Measurements from ENCODE around the gene GRAMD1C.
A peak's percentile ranks its signal among the peaks of the same experiment; 100 is the strongest.

Gene GRAMD1C

GRCh38 chr3:113867506-113867905, 28.9 kb downstream of the GRAMD1C start:
- DNase-seq, result no peak

DNA sequence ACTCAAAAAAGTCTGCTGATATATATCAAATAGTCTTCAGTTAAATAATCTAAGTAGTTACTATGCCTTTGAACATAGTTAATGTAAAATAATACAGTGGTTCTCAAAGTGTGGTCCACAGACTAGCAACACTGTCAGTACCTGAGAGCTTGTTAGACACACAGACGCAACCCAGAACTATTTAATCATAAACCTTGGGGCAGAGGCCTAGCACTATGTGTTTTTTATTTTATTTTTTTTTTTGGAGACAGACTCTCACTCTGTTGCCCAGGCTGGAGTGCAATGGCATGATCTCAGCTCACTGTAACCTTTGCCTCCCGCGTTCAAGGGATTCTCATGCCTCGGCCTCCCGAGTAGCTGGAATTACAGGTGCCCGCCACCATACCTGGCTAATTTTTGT, 34.7 kb downstream of the GRAMD1C start:
- DNase-seq, result no peak

DNA sequence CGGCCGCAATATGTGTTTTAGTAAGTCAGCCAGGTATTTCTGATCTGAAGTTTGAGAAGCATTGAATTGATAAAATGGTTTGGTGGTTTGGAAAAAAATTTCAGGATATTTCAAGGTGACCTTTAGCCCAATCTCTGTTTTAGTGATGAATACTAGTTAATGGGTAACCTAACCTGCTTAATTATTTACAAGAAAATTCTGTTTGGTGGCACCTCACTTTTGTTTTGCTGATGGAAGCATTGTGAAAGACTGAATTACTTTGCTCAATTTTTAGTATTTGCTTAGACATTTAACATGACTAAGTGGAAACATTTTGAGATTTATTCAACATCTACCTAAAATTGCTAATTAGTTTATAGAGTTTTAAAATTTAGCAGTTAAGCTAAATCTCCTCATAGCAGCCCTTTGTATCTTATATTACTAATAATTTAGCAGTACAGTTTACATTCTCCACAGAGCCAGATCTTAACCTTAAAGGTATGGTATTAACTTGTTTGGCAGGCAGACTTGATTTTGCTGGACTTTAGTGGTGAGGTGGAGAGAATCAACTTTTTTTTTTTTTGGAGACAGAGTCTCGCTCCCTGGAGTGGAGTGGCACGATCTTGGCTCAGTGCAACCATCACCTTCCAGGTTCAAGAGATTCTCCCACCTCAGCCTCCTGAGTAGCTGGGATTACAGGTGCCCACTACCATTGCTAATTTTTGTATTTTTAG, 35.4 kb downstream of the GRAMD1C start:
- DNase-seq, result no peak

- DNase-seq, result no peak
Observed at GRCh38 chr3:113878403-113878802, 39.8 kb downstream of the GRAMD1C start.

DNA sequence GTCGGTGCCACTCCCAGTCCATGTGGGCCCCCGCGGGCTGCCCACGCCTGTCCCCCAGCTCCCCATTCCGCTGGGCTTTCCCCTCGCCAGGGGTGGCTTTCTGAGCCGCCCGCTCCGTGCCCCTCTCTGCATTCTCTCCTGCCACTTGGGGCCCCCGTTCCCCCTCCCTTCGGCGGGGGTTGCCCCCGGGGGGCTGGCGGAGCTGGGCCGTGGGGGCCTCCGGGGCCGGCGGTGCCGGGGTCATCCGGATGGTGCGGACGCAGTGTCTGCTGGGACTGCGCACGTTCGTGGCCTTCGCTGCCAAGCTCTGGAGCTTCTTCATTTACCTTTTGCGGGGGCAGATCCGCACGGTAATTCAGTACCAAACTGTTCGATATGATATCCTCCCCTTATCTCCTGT, 46.5 kb downstream of the GRAMD1C start:
- DNase-seq, result no peak

- DNase-seq, result no peak
Observed at GRCh38 chr3:113890256-113890900, 51.8 kb downstream of the GRAMD1C start.

DNA sequence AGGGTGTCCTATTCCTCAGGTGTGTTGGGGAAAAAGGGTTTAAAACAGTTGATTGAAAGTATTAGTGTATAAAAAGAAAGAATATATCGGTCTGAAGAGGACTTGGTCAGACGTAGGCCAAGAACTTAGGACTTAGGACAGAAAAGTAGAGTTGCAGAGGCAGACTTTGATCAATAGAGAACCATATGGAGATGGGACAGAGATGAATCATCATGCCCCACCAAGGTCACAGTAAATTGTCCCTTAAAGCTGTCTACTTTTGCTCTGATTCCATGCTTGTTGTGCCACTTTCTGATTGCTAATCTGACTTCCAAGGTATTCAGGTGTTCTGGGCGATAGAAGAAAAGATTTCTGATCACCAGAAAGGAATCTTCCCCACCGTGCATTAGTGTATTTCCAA, 56.3 kb downstream of the GRAMD1C start:
- no peak for DNase-seq

- DNase-seq, result no peak
Observed at GRCh38 chr3:113895964-113896363, 57.4 kb downstream of the GRAMD1C start.

DNA sequence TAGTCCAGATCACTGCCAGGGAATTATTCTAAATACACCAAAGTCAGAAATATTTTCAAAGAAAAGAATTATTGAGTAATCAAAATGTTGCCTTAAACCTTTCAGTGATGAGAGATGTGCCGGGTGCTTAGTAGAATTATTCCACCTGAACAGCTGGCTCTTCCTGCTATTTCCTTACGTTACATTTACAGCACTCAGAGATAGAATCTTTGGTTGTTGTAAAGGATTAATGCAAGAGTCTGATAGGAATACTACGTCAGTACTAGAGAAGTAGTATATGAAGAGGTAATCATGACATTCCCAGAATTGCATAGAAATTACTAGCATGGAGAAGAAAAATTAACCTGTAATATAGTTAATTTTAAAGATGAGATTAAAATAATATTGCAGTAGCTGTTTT, 58.3 kb downstream of the GRAMD1C start:
- no peak for DNase-seq

DNA sequence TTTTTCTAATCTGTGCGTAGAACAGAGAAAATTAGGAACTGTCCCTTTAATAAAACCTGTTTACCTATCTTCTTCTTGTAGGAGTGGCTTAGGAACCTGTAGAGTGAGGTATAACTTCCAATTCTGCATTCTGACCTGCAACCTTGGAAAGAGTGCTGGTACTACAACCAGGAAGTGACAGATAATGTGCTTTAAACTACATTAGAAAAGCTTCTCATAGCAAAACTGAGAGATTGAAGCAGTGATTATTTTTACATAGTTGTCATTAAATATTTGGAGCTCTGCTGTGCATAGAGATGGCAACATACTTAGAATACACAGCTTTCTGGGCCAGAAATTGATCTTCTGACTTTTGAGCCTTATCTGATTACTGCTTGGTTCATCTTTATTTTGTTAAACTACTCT, 58.8 kb downstream of the GRAMD1C start:
- peak; percentile 92 for DNase-seq

DNA sequence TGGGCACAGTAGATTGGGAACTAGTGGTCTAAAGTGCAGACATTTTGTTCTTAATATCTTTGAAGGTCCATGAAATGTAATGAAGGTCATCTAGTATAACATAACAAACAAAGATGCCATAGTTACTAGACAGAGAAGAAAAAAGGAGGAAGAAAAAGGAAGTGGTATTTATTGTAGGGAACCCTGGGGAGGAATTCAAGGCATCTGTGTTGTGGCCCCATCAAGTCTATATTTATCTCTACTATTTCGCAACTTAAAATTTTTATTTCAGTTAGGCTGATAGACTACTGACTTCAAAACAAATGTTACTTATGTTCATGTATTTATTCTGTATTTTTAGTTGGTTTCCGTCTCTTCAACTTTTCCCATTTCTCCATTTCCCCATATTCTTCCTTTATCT, 60.3 kb downstream of the GRAMD1C start:
- no peak for DNase-seq

GRCh38 chr3:113906568-113907140, 68.1 kb downstream of the GRAMD1C start:
- DNase-seq, result no peak

DNA sequence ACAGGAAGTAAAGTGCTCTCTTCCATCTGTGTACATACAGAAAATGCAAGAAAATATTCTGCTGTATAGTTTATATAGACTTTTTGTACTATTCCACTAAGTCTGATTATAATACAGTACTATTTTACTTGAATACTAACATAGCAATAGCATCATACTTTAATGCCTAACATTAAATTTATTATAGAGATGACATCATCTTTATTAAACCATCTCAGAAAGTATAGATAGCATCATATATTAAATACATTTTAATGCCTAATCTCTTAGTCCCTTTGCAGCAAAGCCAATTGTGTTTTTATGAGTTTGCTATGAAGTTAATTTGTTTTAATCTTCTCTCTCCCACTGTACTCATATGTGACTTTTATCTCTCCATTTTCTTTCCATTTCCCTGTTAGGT, 69.5 kb downstream of the GRAMD1C start:
- no peak for DNase-seq

- DNase-seq, result no peak
Observed at GRCh38 chr3:113910966-113911365, 72.4 kb downstream of the GRAMD1C start.

DNA sequence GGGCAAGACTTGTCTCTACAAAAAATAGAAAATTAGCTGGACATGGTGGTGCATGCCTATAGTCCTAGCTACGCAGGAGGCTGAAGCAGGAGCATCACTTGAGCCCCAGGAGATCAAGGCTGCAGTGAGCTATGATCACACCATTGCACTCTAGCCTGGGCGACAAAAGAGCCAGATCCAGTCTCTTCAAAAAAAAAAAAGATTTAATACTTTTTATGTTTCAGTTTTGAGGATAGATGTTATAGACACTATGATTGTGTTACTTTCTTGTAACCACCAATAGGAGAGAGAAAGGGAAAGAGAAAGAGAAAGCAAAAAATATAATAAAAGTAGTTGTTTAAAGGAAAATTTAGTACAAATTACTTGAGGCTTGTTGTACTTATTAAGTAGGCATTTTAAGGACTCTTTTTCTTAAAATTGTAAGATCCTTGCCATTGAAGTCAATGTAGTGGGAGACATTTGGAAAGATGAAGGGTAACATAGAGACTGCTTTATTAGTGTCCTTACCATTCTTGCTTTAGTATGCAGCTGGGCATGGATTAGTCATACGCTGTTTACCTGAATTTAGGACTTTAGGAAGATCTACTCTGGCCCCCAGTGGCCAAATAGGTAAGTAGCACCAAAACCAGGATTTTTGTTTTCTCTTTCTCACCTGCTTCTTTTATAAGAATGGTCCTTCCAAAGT, 74.1 kb downstream of the GRAMD1C start:
- DNase-seq, result peak; percentile 83

DNA sequence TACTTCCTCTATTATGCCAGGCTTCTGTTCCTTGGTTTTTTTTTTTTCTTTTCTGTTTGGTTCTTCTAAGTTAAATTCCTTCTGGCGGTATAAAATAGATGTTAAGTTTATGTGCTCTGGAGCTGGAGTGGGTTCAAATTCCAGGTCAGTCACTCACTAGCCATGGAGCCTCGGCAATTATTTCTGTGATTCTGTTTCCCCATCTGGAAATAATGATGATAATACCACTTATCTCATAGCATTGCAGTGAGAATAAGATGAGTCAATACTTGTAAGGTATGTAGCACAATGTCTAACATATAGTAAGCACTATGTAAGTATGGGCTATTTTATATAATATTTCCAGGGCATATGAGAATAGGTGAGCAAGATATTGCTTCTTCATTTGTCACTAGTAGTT, 76.1 kb downstream of the GRAMD1C start:
- DNase-seq, result no peak

DNA sequence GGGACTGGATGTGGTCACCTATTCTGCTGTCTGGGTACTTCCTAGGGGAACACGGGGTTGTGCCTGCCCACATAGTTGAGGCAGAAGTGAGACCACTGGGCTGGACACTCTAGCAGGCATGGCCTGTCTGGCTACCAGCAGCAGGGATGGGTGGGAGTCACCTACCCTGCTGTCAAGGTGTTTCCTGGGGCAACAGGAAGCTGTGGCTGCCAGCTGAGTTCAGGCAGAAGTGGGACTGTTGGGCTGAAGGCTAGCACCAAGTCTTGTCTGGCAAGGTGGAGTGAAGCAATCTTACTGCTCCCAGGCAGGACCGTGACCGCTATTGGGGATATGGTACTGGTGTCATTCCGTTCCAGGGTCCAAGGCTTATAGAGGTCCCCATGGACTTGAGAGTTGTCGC, 89.0 kb downstream of the GRAMD1C start:
- no peak for DNase-seq

DNA sequence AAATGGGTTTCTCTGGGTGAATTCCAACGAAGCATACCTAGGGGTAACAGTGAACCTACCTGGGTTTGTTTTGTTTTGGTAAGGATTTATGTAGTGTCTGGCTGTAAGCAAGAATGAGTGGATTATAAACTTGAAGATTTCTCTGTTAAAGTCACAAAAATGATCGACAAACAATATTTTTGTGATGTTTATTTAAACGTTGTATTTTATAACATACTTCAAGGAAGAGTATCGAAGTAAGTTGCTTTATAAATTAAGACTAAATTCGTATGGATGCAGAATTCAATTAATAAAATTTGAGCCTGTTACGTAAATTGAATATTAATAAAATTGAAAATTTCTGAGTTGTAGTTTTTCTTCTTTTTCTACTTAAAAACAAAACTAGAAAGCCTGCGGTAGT, 108.2 kb downstream of the GRAMD1C start:
- DNase-seq, result no peak

DNA sequence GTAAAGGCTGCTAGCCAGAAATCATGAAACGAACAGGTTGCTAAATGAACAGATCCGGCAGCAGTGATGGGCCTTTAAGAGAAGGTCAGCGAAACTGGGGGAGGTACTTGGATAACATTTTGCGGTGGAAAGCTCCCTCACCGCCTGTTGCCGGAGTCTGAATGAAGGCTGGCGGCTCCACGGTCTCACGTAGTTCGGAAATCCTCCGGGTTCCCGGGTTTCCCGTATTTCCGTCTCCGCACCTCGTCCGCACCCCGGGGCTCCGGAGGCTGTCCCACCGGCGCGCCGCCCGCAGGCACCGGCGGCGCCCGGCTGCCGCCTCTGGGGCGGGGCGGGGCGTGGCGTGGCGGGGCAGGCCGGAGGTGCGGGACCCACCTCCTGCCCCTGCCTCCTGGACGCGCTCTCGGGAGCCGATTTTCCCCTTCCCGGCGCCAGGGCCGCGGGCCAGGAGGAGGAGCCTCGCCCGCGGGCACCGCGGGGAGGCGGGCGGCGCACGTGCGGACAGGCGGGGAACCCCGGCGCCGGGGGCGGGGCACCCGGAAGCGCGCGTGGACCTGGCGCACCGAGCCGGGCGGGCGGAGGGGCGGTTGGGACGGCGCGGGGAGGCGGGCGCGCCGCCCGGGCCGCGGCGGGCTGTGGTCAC, 108.9 kb downstream of the GRAMD1C start, which contains the start of gene ZDHHC23:
TSS of gene ZDHHC23 (plus strand) at position 642 of the 643 bp plus-strand sequence. CDS start 790 bp downstream, outside the sequence.
- DNase-seq, result peak; percentile 45

- no peak for DNase-seq
Observed at GRCh38 chr3:113948015-113948917, 109.7 kb downstream of the GRAMD1C start.

DNA sequence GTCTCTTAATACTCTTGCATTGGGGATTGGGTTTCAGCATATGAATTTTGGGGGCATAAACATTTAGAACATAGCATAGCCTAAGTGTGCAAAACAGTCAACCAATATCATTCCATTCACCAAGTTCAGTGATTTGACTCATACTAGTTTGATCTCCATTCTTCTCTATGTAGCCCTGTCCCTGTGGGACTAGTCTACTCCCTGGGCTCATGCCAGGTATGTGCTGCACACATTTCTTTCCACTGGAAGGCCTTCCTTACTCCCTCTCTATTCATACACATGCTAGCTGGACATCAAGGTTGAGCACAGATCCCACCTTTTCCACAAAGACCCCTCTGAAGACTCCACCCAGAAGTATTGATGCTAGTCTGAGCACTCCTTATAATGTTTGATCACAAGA, 114.3 kb downstream of the GRAMD1C start:
- DNase-seq, result no peak

DNA sequence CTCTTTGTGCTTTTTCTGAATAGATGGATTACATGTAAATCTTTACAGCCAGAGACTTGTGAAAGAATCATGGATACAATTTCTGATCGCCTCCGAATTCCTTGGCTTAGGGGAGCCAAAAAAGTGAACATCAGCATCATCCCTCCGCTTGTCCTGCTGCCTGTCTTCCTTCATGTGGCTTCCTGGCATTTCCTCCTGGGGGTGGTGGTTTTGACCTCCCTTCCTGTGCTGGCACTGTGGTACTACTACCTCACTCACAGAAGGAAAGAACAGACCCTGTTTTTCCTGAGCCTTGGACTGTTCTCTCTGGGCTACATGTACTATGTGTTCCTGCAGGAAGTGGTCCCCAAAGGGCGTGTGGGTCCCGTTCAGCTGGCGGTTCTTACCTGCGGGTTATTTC, 115.1 kb downstream of the GRAMD1C start:
- no peak for DNase-seq

Measured in NCI-H2029 treated with DMSO at 0.1 percent for 48 hours (cell line).